Cardiac muscle cell (in vitro differentiated cells and primary cell): Measurements from ENCODE around the gene ELP2. TPM values are rescaled to one million over a fixed set of nuclear protein-coding genes. Genes with fewer than 3 reads are reported as not detected.
"Not testable (repeated sequence)": the region's sequence is repeated elsewhere in the genome, so short reads cannot be mapped to it uniquely, and the experiment has no call there.

Experiments used
- DNase-seq, 2 donors: peaks; one replicate each; pipeline versions ENCODE4 v3.0.0 to v3.0.0-alpha.2; 2010 to 2017; ENCODE audit warnings: low read depth in 1 of 2, low spot score in 1 of 2
- H3K27ac ChIP-seq: fragments of 200-600 bp; sonication (generic); 2 replicates; pipeline ENCODE4 v1.5.1; 2016
- H3K27me3 ChIP-seq: fragments of 200-600 bp; sonication (generic); 2 replicates; pipeline ENCODE4 v1.6.0; 2016; ENCODE audit warnings: control low read depth
- H3K36me3 ChIP-seq: fragments of 200-600 bp; sonication (generic); 2 replicates; pipeline ENCODE4 v1.5.1; 2016; ENCODE audit warnings: control low read depth
- H3K4me1 ChIP-seq: fragments of 200-600 bp; sonication (generic); 2 replicates; pipeline ENCODE4 v1.8.1; 2017; ENCODE audit warnings: low read depth, mild to moderate bottlenecking, mixed run types
- H3K4me3 ChIP-seq: fragments of 200-600 bp; sonication (generic); 2 replicates; pipeline ENCODE4 v1.5.1; 2016; ENCODE audit warnings: mild to moderate bottlenecking
- H3K9me3 ChIP-seq: fragments of 200-600 bp; sonication (generic); 2 replicates; pipeline ENCODE4 v1.5.1; 2017; ENCODE audit warnings: low read depth, mild to moderate bottlenecking, control low read depth
- CTCF ChIP-seq: IDR thresholded peaks from 2 replicates; pipeline ENCODE4 v1.5.1; 2012; ENCODE audit warnings: low read depth, mild to moderate bottlenecking, low read length
- polyA plus RNA-seq: library from polyadenylated mRNA; unstranded; fragments of >200 nt; fragmentation: Nextera tagmentation; extraction: Ambion mirVana; gene quantifications from 2 replicates; pipeline ENCODE4 v1.2.1, GENCODE V29; 2016
- total RNA-seq: library from RNA; depleted of rRNA; stranded (reverse); fragments of >200 nt; gene quantifications from 2 replicates; pipeline ENCODE4 v1.2.3, GENCODE V29; 2016

Gene ELP2, protein sequence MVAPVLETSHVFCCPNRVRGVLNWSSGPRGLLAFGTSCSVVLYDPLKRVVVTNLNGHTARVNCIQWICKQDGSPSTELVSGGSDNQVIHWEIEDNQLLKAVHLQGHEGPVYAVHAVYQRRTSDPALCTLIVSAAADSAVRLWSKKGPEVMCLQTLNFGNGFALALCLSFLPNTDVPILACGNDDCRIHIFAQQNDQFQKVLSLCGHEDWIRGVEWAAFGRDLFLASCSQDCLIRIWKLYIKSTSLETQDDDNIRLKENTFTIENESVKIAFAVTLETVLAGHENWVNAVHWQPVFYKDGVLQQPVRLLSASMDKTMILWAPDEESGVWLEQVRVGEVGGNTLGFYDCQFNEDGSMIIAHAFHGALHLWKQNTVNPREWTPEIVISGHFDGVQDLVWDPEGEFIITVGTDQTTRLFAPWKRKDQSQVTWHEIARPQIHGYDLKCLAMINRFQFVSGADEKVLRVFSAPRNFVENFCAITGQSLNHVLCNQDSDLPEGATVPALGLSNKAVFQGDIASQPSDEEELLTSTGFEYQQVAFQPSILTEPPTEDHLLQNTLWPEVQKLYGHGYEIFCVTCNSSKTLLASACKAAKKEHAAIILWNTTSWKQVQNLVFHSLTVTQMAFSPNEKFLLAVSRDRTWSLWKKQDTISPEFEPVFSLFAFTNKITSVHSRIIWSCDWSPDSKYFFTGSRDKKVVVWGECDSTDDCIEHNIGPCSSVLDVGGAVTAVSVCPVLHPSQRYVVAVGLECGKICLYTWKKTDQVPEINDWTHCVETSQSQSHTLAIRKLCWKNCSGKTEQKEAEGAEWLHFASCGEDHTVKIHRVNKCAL
- total RNA-seq (27.1 and 39.2 TPM in 2 replicates), polyA plus RNA-seq (46.9 and 90.1 TPM in 2 replicates)

- Histone ChIP-seq H3K27me3 (no peaks in the 10 kb centered on the region), H3K4me1 (peaks cover 13% of the 10 kb centered on the region), H3K27ac (peak within 1 kb of the TSS; percentile 100), H3K36me3 (peaks cover 5% of the 10 kb centered on the region), H3K4me3 (peak within 1 kb of the TSS; percentile 87), H3K9me3 (no peaks in the 10 kb centered on the region)
- peak; percentile 97 for DNase-seq
- no peak for TF ChIP-seq CTCF
Measured at GRCh38 chr18:36129300-36130038, at the start of gene ELP2, which contains the start of gene SLC39A6. ELP2 (plus strand) TSS chr18:36129899; CDS start chr18:36129934, 35 bp downstream. SLC39A6 (minus strand) TSS chr18:36129340; CDS start chr18:36127007, 2,333 bp downstream.

DNA sequence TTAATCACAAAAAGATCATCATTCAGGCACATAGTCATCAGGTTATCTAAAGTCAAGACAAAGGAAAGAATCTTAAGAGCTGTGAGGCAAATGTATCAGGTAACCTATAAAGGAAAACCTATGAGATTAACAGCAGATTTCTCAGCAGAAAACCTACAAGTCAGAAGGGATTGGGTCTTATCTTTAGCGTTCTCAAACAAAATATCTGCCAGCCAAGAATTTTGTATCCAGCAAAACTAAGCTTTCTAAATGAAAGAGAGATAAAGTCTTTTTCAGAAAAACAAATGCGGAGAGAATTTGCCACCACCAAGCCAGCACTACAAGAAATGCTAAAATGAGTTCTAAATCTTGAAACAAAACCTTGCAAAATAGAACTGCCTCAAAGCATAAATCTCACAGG lies 48.6 kb upstream of the ELP2 start:
- H3K36me3 ChIP-seq, H3K4me3 ChIP-seq, H3K9me3 ChIP-seq, H3K4me1 ChIP-seq, DNase-seq, H3K27me3 ChIP-seq, H3K27ac ChIP-seq: not testable (repeated sequence)

DNA sequence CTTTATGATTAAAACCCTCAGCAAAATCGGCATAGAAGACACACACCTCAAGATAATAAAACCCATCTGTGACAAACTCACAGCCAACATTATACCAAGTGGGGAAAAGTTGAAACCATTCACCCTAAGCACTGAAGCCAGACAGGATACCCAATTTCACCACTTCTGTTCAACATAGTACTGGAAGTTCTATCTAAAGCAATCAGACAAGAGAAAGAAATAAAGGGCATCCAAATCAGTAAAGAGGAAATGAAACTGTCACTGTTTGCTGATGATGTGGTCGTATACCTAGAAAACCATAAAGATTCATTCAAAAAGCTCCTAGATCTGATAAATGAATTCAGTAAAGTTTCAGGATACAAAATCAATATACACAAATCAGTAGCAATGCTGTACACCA lies 46.0 kb upstream of the ELP2 start:
- no peak for DNase-seq
- no peak overlapping the region for H3K27ac ChIP-seq
- no peak for TF ChIP-seq CTCF
- H3K4me3 ChIP-seq: no peak overlapping the region
- H3K27me3 ChIP-seq: no peaks in the 10 kb centered on the region
- no peaks in the 10 kb centered on the region for H3K36me3 ChIP-seq
- no peaks in the 10 kb centered on the region for H3K4me1 ChIP-seq
- no peaks in the 10 kb centered on the region for H3K9me3 ChIP-seq

DNA sequence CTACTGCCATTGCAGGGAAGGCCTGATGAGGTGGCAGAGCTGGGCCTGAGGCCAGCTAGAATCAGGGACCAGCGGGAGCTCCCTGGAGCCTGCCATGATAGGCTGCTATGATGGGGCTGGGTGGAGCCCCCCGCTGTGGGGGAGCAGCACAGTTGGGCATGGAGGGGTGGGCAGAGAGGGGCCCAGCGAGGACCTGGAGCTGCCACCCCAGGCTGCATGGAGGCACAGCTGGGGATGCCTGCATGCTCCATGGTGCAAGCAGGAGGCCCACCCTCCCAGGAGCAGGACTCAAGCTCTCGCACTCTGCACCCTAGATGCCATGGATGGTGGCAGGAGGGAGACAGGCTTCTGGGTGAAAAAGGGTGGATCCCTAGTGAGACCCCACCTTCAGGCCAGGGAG lies 44.5 kb upstream of the ELP2 start:
- TF ChIP-seq CTCF: no peak
- Histone ChIP-seq H3K27me3 (no peaks in the 10 kb centered on the region), H3K9me3 (no peaks in the 10 kb centered on the region), H3K4me1 (no peaks in the 10 kb centered on the region), H3K4me3 (no peak overlapping the region), H3K27ac (no peak overlapping the region), H3K36me3 (no peaks in the 10 kb centered on the region)
- no peak for DNase-seq

DNA sequence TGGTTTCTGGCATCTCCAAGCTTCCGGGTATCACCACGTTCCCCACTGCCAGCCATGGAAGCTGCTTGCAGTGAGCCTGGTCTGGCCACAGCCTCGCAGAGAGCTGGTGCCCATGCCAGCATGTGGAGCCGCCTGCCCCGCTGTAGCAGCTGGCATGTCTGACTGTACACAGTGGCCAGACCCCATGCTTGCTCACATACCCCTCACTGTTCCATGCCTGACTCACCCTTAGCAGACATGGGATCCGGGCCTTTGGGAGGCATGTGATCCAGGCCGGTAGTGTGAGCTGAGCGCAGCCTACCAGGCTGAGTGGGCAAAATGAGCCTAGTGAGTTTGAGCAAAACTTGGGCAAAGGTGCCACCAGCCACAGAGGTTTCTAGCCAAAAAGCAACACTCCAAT lies 43.5 kb upstream of the ELP2 start:
- DNase-seq: no peak
- Histone ChIP-seq H3K9me3 (no peaks in the 10 kb centered on the region), H3K4me3 (no peak overlapping the region), H3K36me3 (no peaks in the 10 kb centered on the region), H3K27me3 (no peaks in the 10 kb centered on the region), H3K27ac (no peak overlapping the region), H3K4me1 (no peaks in the 10 kb centered on the region)
- no peak for TF ChIP-seq CTCF
